IMR-90 (cell line): ENCODE data around the gene ZNF423. TPM values are rescaled to one million over a fixed set of nuclear protein-coding genes. Genes with fewer than 3 reads are reported as not detected.

Source experiments
- ATAC-seq: fragments of 200-7000 bp; cut with Tn5 transposase; 2 replicates; pipeline ENCODE4 v1.9.1; 2020; ENCODE audit warnings: low read depth, mild to moderate bottlenecking, moderate library complexity
- BruUV-seq: library from RNA; stranded (reverse); fragments of 400-500 nt; replicated peaks from 2 replicates; lab custom pipeline; 2021; lab: Mats Ljungman, UMichigan
- CTCF ChIA-PET: fragments of 300-600 bp; formaldehyde crosslinking; extraction: SDS; loops from one replicate; lab custom pipeline; 2021; ENCODE audit warnings: antibody characterized with exemption; lab: Yijun Ruan, JAX
- POLR2A ChIA-PET: fragments of 300-600 bp; sonication (Branson Sonifier 250); formaldehyde crosslinking; loops from one replicate; lab custom pipeline; 2022; ENCODE audit warnings: antibody characterized with exemption; ENCODE audit not compliant: unreplicated experiment; lab: Charles Lee
- DNase-seq: peaks from one replicate; pipeline ENCODE4 v3.0.0; 2013
- H2AFZ ChIP-seq: replicated peaks from 2 replicates; pipeline ENCODE3; 2013; ENCODE audit warnings: low read length, mild to moderate bottlenecking; ENCODE audit not compliant: poor library complexity
- H2AK5ac ChIP-seq: 2 replicates; pipeline ENCODE4 v1.6.1; 2013; ENCODE audit warnings: low read depth, low read length, inconsistent platforms
- H2AK9ac ChIP-seq: replicated peaks from 2 replicates; pipeline ENCODE3; 2013; ENCODE audit warnings: mild to moderate bottlenecking, low read depth, low read length, moderate library complexity; ENCODE audit not compliant: poor library complexity
- H2BK120ac ChIP-seq: 2 replicates; pipeline ENCODE4 v1.6.1; 2013; ENCODE audit warnings: low read depth, low read length, inconsistent platforms
- H2BK15ac ChIP-seq: 3 replicates; pipeline ENCODE4 v1.6.1; 2013; ENCODE audit warnings: low read depth, low read length, inconsistent platforms
- H2BK20ac ChIP-seq: 2 replicates; pipeline ENCODE4 v1.6.1; 2013; ENCODE audit warnings: low read depth, mild to moderate bottlenecking, inconsistent platforms, low read length, moderate library complexity
- H2BK5ac ChIP-seq: 2 replicates; pipeline ENCODE4 v1.6.1; 2013; ENCODE audit warnings: mild to moderate bottlenecking, low read depth, low read length, inconsistent platforms; ENCODE audit not compliant: poor library complexity, severe bottlenecking
- H3K14ac ChIP-seq: replicated peaks from 2 replicates; pipeline ENCODE4 v1.6.1; 2013; ENCODE audit warnings: low read depth, low read length, inconsistent platforms
- H3K18ac ChIP-seq: 2 replicates; pipeline ENCODE4 v1.6.1; 2013; ENCODE audit warnings: low read depth, low read length, control low read depth
- H3K23ac ChIP-seq: 2 replicates; pipeline ENCODE4 v1.6.1; 2013; ENCODE audit warnings: low read depth, low read length, inconsistent platforms
- H3K27ac ChIP-seq: 2 replicates; pipeline ENCODE4 v1.5.1; 2013; ENCODE audit warnings: mild to moderate bottlenecking, control low read depth, low read length; ENCODE audit not compliant: insufficient read depth
- H3K27me3 ChIP-seq: 2 replicates; pipeline ENCODE4 v1.6.1; 2013; ENCODE audit warnings: low read length; ENCODE audit not compliant: control insufficient read depth, insufficient read depth
- H3K36me3 ChIP-seq: 2 replicates; pipeline ENCODE4 v1.6.1; 2013; ENCODE audit warnings: low read length, mixed read lengths; ENCODE audit not compliant: control insufficient read depth, insufficient read depth
- H3K4ac ChIP-seq: 2 replicates; pipeline ENCODE4 v1.6.1; 2013; ENCODE audit warnings: low read depth, low read length, inconsistent platforms
- H3K4me1 ChIP-seq: 2 replicates; pipeline ENCODE4 v1.6.1; 2013; ENCODE audit warnings: low read length, mixed read lengths; ENCODE audit not compliant: control insufficient read depth, insufficient read depth
- H3K4me2 ChIP-seq: 2 replicates; pipeline ENCODE4 v1.6.1; 2013; ENCODE audit warnings: low read depth, mild to moderate bottlenecking, control low read depth, low read length, moderate library complexity
- H3K4me3 ChIP-seq: 2 replicates; pipeline ENCODE4 v1.5.1; 2013; ENCODE audit warnings: low read depth, mild to moderate bottlenecking, control low read depth, low read length, moderate library complexity; ENCODE audit not compliant: insufficient read depth
- H3K56ac ChIP-seq: 2 replicates; pipeline ENCODE4 v1.6.1; 2013; ENCODE audit warnings: low read length, inconsistent platforms; ENCODE audit not compliant: insufficient read depth; ENCODE audit errors: extremely low read depth
- H3K79me1 ChIP-seq, 2 experiments: 2 replicates each; pipeline ENCODE4 v1.6.1; 2013; ENCODE audit warnings: low read length in 2 of 2, inconsistent platforms in 1 of 2, low read depth in 1 of 2
- H3K9ac ChIP-seq: 2 replicates; pipeline ENCODE4 v1.6.1; 2013; ENCODE audit warnings: low read depth, low read length, control low read depth
- H3K9me1 ChIP-seq: 2 replicates; pipeline ENCODE4 v1.6.1; 2013; ENCODE audit warnings: low read length, inconsistent platforms; ENCODE audit not compliant: insufficient read depth
- H3K9me3 ChIP-seq: 2 replicates; pipeline ENCODE4 v1.6.1; 2013; ENCODE audit warnings: low read length; ENCODE audit not compliant: control insufficient read depth, insufficient read depth
- H4K20me1 ChIP-seq: 2 replicates; pipeline ENCODE4 v1.6.1; 2013; ENCODE audit warnings: low read length, inconsistent platforms; ENCODE audit not compliant: insufficient read depth
- H4K5ac ChIP-seq: 2 replicates; pipeline ENCODE4 v1.6.1; 2013; ENCODE audit warnings: mild to moderate bottlenecking, low read depth, low read length, control low read depth
- H4K8ac ChIP-seq, 2 experiments: 2 replicates each; pipeline ENCODE4 v1.6.1; 2013; ENCODE audit warnings: low read depth in 2 of 2, low read length in 2 of 2, control low read depth in 1 of 2, inconsistent platforms in 1 of 2
- H4K91ac ChIP-seq: 2 replicates; pipeline ENCODE4 v1.6.1; 2013; ENCODE audit warnings: low read depth, low read length, inconsistent platforms; ENCODE audit not compliant: insufficient read depth
- MXI1 ChIP-seq: IDR thresholded peaks from 2 replicates; pipeline ENCODE4 v1.6.1; 2012; ENCODE audit warnings: low read depth, mild to moderate bottlenecking, low read length, moderate library complexity, borderline replicate concordance
- WGBS, 2 experiments: methylation state at CpG; one replicate each; pipeline versions ENCODE4 v1.1.5 to v1.1.7; 2013; ENCODE audit warnings: missing lambda C conversion rate in 2 of 2; ENCODE audit not compliant: insufficient read length in 1 of 2; ENCODE audit errors: extremely low coverage in 2 of 2; 5-methylcytosine and 5-hydroxymethylcytosine counted together
- dilution Hi-C: fragments of 300-500 bp; cut with HindIII; formaldehyde crosslinking; loops from one replicate; pipeline ENCODE4 v1.14.3; 2018; ENCODE audit warnings: low sequenced_read_pairs; ENCODE audit not compliant: unreplicated experiment
- in situ Hi-C: fragments of 300-500 bp; cut with MboI; formaldehyde crosslinking; loops from 3 replicates; pipeline ENCODE4 v1.14.3; 2019; ENCODE audit warnings: low sequenced_read_pairs, inconsistent platforms, mixed read lengths
- intact Hi-C: fragments of 100-400 bp; cut with micrococcal nuclease; formaldehyde crosslinking; loops from 2 replicates; pipeline ENCODE4 v1.10.0; 2022
- polyA plus RNA-seq, 3 experiments: library from polyadenylated mRNA; depleted of rRNA; stranded (reverse); fragments of >200 nt; gene quantifications; 2 replicates each; pipeline ENCODE4 v1.2.3, GENCODE V29; 2012; ENCODE audit warnings: low replicate concordance in 1 of 3
- total RNA-seq: library from RNA; depleted of rRNA; stranded (reverse); fragments of >200 nt; gene quantifications from 2 replicates; pipeline ENCODE4 v1.2.3, GENCODE V29; 2012

ZNF423 gene
- total and polyA plus RNA-seq, 2 of the 4 experiments (the other 2 are of a cell fraction), result under 0.01 to 0.10 TPM

GRCh38 chr16:49834531-49835151 is 21.3 kb downstream of the ZNF423 start:
- Histone ChIP-seq H3K56ac (no peak overlapping the region), H3K14ac (no peak overlapping the region), H3K9me1 (no peaks in the 10 kb centered on the region), H3K4me2 (no peak overlapping the region), H2AK5ac (no peak overlapping the region), H3K9me3 (no peaks in the 10 kb centered on the region), H3K27me3 (peaks cover 23% of the 10 kb centered on the region; the same call in 1 of the 2 replicates), H2AK9ac (no peak overlapping the region), H4K8ac (no peak overlapping the region), H4K5ac (no peak overlapping the region), H3K4me1 (no peaks in the 10 kb centered on the region), H2BK20ac (no peak overlapping the region), H2BK15ac (no peak overlapping the region), H4K91ac (no peak overlapping the region), H3K23ac (no peak overlapping the region), H3K27ac (no peak overlapping the region), H3K4me3 (no peak overlapping the region), H3K4ac (no peak overlapping the region), H3K18ac (no peak overlapping the region), H3K79me1 (no peaks in the 10 kb centered on the region), H2BK5ac (no peak overlapping the region), H3K36me3 (no peaks in the 10 kb centered on the region), H2BK120ac (no peak overlapping the region), H4K20me1 (no peaks in the 10 kb centered on the region), H2AFZ (no peak overlapping the region), H3K9ac (no peak overlapping the region)
- no peak for TF ChIP-seq MXI1
- ChIA-PET POLR2A (no interaction called here), CTCF (no interaction called here)
- BruUV-seq, result no TSS peak
- in situ Hi-C loops (no loop called here), dilution Hi-C loops (no loop called here), intact Hi-C loops (no loop called here)
- WGBS, 2 experiments, result 60% methylated on average over 4 of the region's 19 CpGs; no CpG with 5 or more reads in 1 of the 2 experiments
- DNase-seq (no peak), ATAC-seq (no peak)
